22Rv1 (cell line): ENCODE measurements around the gene ERP44.
"Not testable (repeated sequence)": the region's sequence is repeated elsewhere in the genome, so short reads cannot be mapped to it uniquely, and the experiment has no call there.

Experiments used
- CTCF ChIP-seq: fragments of 450-650 bp; IDR thresholded peaks from 2 replicates; pipeline ENCODE4 v1.5.1; 2017; ENCODE audit warnings: mild to moderate bottlenecking
- ZFX ChIP-seq: fragments of 450-650 bp; IDR thresholded peaks from 2 replicates; pipeline ENCODE4 v1.6.1; 2017; ENCODE audit warnings: antibody characterized with exemption, borderline replicate concordance

- TF ChIP-seq CTCF, ZFX: not testable (repeated sequence)
Measured at GRCh38 chr9:99990508-99990907, 108.3 kb downstream of the ERP44 start.
